ENCODE measurements around the gene BZW1.

Gene BZW1

DNA sequence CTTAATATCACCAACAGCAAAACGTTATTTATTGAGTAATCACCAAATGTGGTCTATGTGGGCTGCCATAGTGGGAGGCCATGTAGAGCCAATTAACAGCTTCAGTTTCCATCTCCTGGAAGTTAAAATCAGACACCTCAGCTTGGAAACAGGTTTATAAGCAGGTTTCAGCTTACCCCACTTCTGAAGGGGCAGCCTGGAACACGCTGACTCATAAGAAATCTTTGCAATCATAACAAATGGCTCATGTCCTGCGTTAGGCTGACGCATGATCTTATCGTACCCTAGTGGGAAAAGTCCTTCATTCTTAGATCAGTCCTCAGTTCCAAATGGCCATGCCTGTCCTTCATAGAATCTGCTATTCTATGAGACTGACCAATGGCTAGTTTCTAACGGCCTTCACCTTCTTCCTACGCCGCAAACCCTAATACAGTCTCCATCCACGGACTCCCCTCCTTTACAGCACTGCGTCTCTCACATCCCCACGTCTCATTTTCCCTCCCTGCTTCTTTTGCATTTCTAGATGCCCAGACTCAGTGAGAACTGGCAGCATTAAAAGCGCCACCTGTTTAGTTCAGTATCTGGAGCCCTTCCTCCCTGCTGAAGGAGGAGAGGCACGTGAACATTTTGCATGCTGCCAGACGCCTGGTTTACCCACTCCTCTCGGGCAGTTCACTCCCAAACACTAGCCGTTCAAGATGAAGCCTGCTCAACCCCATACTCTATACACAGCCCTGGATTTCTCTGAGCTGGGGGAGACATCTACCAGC, 24.2 kb upstream of the BZW1 start:
- Histone ChIP-seq H2AFZ (ENCODE audit: low read length) (no peak overlapping the region), H3K4me3 (ENCODE audit: low read length) (no peak overlapping the region), H3F3A (ENCODE audit: insufficient read depth, low read length) (no peaks in the 10 kb centered on the region), H3K36me3 (replicated peaks; ENCODE audit: insufficient read depth, low read length) (no peaks in the 10 kb centered on the region), H3K79me2 (ENCODE audit: low read length) (no peaks in the 10 kb centered on the region), H3K9ac (ENCODE audit: low read length) (no peak overlapping the region), H3K27me3 (replicated peaks; ENCODE audit: insufficient read depth, low read length) (no peaks in the 10 kb centered on the region), H4K20me1 (ENCODE audit: insufficient read depth, low read length) (no peaks in the 10 kb centered on the region), H3K4me1 (ENCODE audit: low read length) (no peaks in the 10 kb centered on the region), H3K9me3 (replicated peaks; ENCODE audit: insufficient read depth, low read length) (no peaks in the 10 kb centered on the region), H3K27ac (ENCODE audit: low read length) (no peak overlapping the region), H3K9me2 (replicated peaks; ENCODE audit: insufficient read depth, low read length) (no peaks in the 10 kb centered on the region), H3K4me2 (ENCODE audit: low read depth, low read length) (no peak overlapping the region)
- TF ChIP-seq, protein P1, sequence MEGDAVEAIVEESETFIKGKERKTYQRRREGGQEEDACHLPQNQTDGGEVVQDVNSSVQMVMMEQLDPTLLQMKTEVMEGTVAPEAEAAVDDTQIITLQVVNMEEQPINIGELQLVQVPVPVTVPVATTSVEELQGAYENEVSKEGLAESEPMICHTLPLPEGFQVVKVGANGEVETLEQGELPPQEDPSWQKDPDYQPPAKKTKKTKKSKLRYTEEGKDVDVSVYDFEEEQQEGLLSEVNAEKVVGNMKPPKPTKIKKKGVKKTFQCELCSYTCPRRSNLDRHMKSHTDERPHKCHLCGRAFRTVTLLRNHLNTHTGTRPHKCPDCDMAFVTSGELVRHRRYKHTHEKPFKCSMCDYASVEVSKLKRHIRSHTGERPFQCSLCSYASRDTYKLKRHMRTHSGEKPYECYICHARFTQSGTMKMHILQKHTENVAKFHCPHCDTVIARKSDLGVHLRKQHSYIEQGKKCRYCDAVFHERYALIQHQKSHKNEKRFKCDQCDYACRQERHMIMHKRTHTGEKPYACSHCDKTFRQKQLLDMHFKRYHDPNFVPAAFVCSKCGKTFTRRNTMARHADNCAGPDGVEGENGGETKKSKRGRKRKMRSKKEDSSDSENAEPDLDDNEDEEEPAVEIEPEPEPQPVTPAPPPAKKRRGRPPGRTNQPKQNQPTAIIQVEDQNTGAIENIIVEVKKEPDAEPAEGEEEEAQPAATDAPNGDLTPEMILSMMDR (IDR thresholded peaks at IDR 0.05; ENCODE audit: low read length), result no peak
- TF ChIP-seq EZH2phosphoT487 (IDR thresholded peaks at IDR 0.05; ENCODE audit: low read length) (no peak), EZH2 (optimal IDR thresholded peaks at IDR 0.05; ENCODE audit: low read depth, low read length) (no peak)
- DNase-seq, result no peak

- no peak overlapping the region for H3K4me3 ChIP-seq (ENCODE audit: low read length)
- no peak overlapping the region for H2AFZ ChIP-seq (ENCODE audit: low read length)
- H3K9ac ChIP-seq (ENCODE audit: low read length), result no peak overlapping the region
- H3K79me2 ChIP-seq (ENCODE audit: low read length), result no peaks in the 10 kb centered on the region
- H4K20me1 ChIP-seq (ENCODE audit: insufficient read depth, low read length), result no peaks in the 10 kb centered on the region
- no peaks in the 10 kb centered on the region for H3K4me1 ChIP-seq (ENCODE audit: low read length)
- H3K9me2 ChIP-seq (replicated peaks; ENCODE audit: insufficient read depth, low read length), result no peaks in the 10 kb centered on the region
- no peaks in the 10 kb centered on the region for H3F3A ChIP-seq (ENCODE audit: insufficient read depth, low read length)
- no peak for TF ChIP-seq EZH2 (optimal IDR thresholded peaks at IDR 0.05; ENCODE audit: low read depth, low read length)
- no peak for TF ChIP-seq EZH2phosphoT487 (IDR thresholded peaks at IDR 0.05; ENCODE audit: low read length)
- TF ChIP-seq, protein P1 (IDR thresholded peaks at IDR 0.05; ENCODE audit: low read length), result no peak
- no peaks in the 10 kb centered on the region for H3K9me3 ChIP-seq (replicated peaks; ENCODE audit: insufficient read depth, low read length)
- H3K27me3 ChIP-seq (replicated peaks; ENCODE audit: insufficient read depth, low read length), result no peaks in the 10 kb centered on the region
- no peaks in the 10 kb centered on the region for H3K36me3 ChIP-seq (replicated peaks; ENCODE audit: insufficient read depth, low read length)
- no peak overlapping the region for H3K27ac ChIP-seq (ENCODE audit: low read length)
- DNase-seq, result no peak
- H3K4me2 ChIP-seq (ENCODE audit: low read depth, low read length), result no peak overlapping the region
Observed at GRCh38 chr2:200788121-200788718, 23.5 kb upstream of the BZW1 start.

DNA sequence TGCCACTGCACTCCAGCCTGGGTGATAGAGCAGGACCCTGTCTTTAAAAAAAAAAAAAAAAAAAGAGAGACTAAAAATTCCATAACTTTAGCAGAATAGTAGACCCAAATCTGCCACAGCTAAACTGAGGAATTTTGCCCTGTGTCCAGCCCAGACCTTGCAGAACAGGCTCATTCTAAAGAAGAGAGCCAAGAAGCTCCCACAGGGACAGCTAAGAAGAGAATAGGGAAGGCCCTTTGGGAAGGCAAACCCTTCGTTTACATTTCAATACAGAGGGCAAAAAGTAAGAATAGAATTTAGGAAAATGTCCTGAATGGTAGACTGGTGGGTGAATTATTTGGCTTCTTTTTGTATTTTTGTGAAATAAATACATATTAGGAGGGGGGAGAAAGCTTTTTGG, 21.5 kb upstream of the BZW1 start:
- Histone ChIP-seq H3K36me3 (replicated peaks; ENCODE audit: insufficient read depth, low read length) (no peaks in the 10 kb centered on the region), H3F3A (ENCODE audit: insufficient read depth, low read length) (no peaks in the 10 kb centered on the region), H3K27me3 (replicated peaks; ENCODE audit: insufficient read depth, low read length) (no peaks in the 10 kb centered on the region), H3K27ac (ENCODE audit: low read length) (no peak overlapping the region), H2AFZ (ENCODE audit: low read length) (no peak overlapping the region), H3K9me2 (replicated peaks; ENCODE audit: insufficient read depth, low read length) (no peaks in the 10 kb centered on the region), H3K9ac (ENCODE audit: low read length) (no peak overlapping the region), H3K4me3 (ENCODE audit: low read length) (no peak overlapping the region), H4K20me1 (ENCODE audit: insufficient read depth, low read length) (no peaks in the 10 kb centered on the region), H3K9me3 (replicated peaks; ENCODE audit: insufficient read depth, low read length) (no peaks in the 10 kb centered on the region), H3K4me1 (ENCODE audit: low read length) (no peaks in the 10 kb centered on the region), H3K79me2 (ENCODE audit: low read length) (no peaks in the 10 kb centered on the region), H3K4me2 (ENCODE audit: low read depth, low read length) (no peak overlapping the region)
- TF ChIP-seq, protein P1 (IDR thresholded peaks at IDR 0.05; ENCODE audit: low read length), result no peak
- TF ChIP-seq EZH2 (optimal IDR thresholded peaks at IDR 0.05; ENCODE audit: low read depth, low read length) (no peak), EZH2phosphoT487 (IDR thresholded peaks at IDR 0.05; ENCODE audit: low read length) (no peak)
- DNase-seq, result no peak

Data from MM.1S (cell line).